Esophagus (tissue), 2 donors: ENCODE results near the gene PCMTD2. TPM values are rescaled to one million over a fixed set of nuclear protein-coding genes. Genes with fewer than 3 reads are reported as not detected.
"Not testable (repeated sequence)": the region's sequence is repeated elsewhere in the genome, so short reads cannot be mapped to it uniquely, and the experiment has no call there.

ENCODE experiments used
- H3K27ac ChIP-seq, 2 donors: one replicate each; pipeline ENCODE4 v1.5.1; 2013; ENCODE audit warnings: low read depth in 2 of 2, mild to moderate bottlenecking in 2 of 2, inconsistent platforms in 1 of 2, low read length in 1 of 2, moderate library complexity in 1 of 2
- H3K27me3 ChIP-seq, 2 donors: one replicate each; pipeline ENCODE4 v1.6.1; 2013; ENCODE audit warnings: low read length in 2 of 2, control low read depth in 1 of 2, mild to moderate bottlenecking in 1 of 2; ENCODE audit not compliant: insufficient read depth in 2 of 2, control insufficient read depth in 1 of 2
- H3K36me3 ChIP-seq, 2 donors: one replicate each; pipeline ENCODE4 v1.6.1; 2013; ENCODE audit warnings: low read length in 1 of 2; ENCODE audit not compliant: control insufficient read depth in 2 of 2, insufficient read depth in 2 of 2
- H3K4me1 ChIP-seq, 2 donors: one replicate each; pipeline ENCODE4 v1.6.1; 2013; ENCODE audit warnings: low read length in 1 of 2; ENCODE audit not compliant: control insufficient read depth in 2 of 2, insufficient read depth in 2 of 2
- H3K4me3 ChIP-seq, 2 donors: one replicate each; pipeline ENCODE4 v1.5.1; 2013; ENCODE audit warnings: low read length in 2 of 2, mild to moderate bottlenecking in 2 of 2, low read depth in 1 of 2, moderate library complexity in 1 of 2
- H3K9me3 ChIP-seq, 2 donors: one replicate each; pipeline ENCODE4 v1.6.1; 2013; ENCODE audit warnings: mild to moderate bottlenecking in 2 of 2, low read depth in 1 of 2, low read length in 1 of 2, moderate library complexity in 1 of 2; ENCODE audit not compliant: control insufficient read depth in 2 of 2, insufficient read depth in 1 of 2
- WGBS, 2 donors: extraction: QIAGEN DNeasy Blood & Tissue Kit; methylation state at CpG; one replicate each; pipeline ENCODE4 v1.1.7; 2013; 5-methylcytosine and 5-hydroxymethylcytosine counted together
- polyA plus RNA-seq, 2 donors: library from polyadenylated mRNA; stranded (reverse); fragments of 200-250 nt; gene quantifications; one replicate each; pipeline ENCODE4 v1.2.3, GENCODE V29; 2013
- donor health status: healthy with polysubstance abuse.
- donor health status: Bipolar disorder and iron deficiency.

PCMTD2 gene
- polyA plus RNA-seq, 2 donors: 13.4 to 22.0 TPM

DNA sequence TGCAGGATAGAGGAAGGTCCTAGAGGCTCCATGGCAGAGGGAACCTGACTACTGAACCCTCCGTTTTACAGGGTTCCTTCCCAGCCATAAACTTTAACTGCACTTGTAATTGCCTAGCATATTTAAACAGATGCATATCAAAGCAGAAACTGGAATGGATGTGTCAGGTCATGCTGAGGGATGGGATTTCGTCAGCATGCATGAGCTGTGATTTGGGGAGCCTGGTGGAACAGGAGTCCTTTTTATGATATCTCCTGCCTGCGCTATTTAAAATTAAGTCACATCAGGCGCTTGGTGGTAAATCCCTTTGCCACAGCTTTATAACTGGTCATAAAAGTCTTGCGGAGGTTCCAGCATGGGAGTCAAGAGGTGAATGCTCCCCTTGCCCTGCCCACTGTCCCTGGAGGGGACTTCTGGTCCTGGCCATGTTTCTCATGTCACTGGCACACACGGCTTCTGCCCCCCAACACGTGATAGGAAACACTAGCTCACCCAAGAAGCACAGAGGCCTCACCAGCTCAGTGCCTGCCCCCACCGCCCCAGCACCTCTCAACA is 26.0 kb upstream of the PCMTD2 start:
- Histone ChIP-seq H3K4me1 (no peaks in the 10 kb centered on the region), H3K27ac (no peak overlapping the region), H3K36me3 (no peaks in the 10 kb centered on the region), H3K4me3 (no peak overlapping the region), H3K9me3 (no peaks in the 10 kb centered on the region), H3K27me3 (no peaks in the 10 kb centered on the region)
- WGBS, 2 donors: 64 to 67% methylated on average over 8 of the region's 8 CpGs

DNA sequence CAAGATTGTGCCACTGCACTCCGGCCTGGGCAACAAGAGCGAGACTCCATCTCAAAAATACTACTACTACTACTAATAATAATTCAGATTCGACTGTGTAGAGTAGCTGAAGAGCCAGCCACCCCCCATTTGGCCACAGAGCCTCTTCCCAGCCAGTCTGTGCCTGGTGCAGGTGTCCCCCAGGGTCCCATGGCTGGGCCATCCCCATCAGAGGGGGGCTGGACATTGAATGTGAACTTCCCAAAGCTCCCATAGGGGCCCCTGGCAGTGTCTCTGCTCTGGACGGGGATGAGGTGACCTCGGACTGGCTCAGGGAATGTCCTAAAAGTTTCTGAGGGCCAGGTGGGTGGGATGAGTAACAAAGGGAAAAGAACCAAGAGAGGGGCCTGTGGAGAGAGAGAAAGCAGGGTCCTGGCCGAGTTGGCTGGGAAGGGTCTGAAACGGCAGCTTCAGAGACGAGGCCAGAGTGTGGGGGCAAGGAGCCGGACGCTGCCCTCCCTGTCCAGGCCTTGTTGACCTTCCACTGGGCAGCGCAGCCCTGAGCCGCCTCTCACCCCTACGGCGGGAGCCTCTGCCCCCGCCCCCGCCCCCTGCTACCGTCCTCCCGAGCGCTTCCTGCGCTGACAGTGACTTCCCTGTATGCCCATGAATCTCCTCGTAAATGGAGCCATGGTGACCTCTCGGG is 24.9 kb upstream of the PCMTD2 start:
- no peak overlapping the region for H3K4me3 ChIP-seq
- WGBS, 2 donors: 86 to 89% methylated on average over 22 of the region's 22 CpGs
- H3K27me3 ChIP-seq: no peaks in the 10 kb centered on the region
- no peaks in the 10 kb centered on the region for H3K36me3 ChIP-seq
- no peaks in the 10 kb centered on the region for H3K9me3 ChIP-seq
- H3K4me1 ChIP-seq: no peaks in the 10 kb centered on the region
- no peak overlapping the region for H3K27ac ChIP-seq

DNA sequence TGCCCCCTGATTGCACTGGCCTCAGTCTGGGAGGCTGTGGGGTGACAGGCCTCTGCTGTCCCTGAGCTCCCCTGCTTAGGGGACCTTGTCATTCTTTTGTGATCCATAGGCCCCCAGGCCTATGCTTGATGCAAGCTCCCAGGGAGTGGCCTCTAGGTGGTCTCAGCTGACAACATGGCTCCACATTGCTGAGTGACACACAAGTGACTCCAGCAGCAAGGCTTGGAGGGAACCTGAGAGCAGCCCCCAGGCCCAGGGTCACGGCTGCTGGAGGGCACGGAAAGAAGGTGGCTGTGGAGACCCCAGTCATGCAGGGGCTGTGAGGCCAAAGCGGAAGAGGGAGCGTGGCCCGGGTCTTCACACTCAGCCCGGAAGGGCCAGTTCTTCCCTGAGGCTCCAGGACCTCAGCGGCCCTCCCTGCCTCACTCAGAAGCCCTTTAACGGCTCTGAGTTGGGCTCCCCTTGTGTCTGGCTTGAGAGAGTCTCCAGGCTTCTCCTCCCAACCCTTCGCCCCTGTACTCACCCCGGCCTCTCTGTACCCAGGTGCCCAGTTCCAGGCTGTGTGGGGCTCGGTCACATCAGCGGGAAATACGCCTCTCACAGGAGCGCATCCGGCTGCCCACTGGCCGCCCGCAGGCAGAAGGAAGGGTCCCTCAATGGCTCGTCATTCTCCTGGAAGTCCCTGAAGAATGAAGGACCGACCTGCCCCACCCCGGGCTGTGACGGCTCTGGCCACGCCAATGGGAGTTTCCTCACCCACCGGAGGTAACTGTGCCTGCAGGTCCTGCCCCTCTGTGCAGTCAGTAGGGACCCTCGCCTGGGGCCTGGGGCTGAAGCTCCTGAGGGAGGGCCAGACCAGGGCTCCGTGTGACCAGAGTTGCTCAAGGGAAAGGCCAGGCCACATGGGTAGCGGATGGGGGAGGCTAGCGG is 23.7 kb upstream of the PCMTD2 start:
- no peaks in the 10 kb centered on the region for H3K4me1 ChIP-seq
- H3K27ac ChIP-seq: no peak overlapping the region
- no peaks in the 10 kb centered on the region for H3K27me3 ChIP-seq
- no peak overlapping the region for H3K4me3 ChIP-seq
- H3K36me3 ChIP-seq: no peaks in the 10 kb centered on the region
- H3K9me3 ChIP-seq: no peaks in the 10 kb centered on the region
- 92% methylated on average over 27 of the region's 27 CpGs for WGBS, 2 donors

DNA sequence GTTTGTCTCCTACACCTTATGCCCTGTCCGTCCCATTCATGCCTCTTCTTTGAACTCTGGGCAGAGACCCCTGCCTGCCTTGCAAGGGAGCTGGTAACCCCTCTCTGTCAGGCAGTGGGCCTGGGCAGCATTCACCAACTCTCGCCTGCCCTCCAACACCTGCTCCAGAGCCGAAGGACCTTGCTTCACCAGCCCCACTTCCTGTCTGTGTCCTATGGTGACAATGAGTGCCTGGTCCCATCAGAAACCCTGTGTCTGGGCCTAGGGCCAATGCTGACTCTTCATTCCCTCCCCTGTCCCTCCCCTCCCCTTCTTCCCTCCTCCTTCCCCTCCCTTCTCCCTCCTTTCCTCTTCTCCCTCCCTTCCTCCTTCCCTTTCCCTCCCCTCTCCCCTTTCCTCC is 22.8 kb upstream of the PCMTD2 start:
- Histone ChIP-seq H3K4me1 (no peaks in the 10 kb centered on the region), H3K36me3 (no peaks in the 10 kb centered on the region), H3K27ac (no peak overlapping the region), H3K4me3 (no peak overlapping the region), H3K27me3 (no peaks in the 10 kb centered on the region), H3K9me3 (no peaks in the 10 kb centered on the region)
- WGBS, 2 donors: 59 to 77% methylated on average over 3 of the region's 3 CpGs

DNA sequence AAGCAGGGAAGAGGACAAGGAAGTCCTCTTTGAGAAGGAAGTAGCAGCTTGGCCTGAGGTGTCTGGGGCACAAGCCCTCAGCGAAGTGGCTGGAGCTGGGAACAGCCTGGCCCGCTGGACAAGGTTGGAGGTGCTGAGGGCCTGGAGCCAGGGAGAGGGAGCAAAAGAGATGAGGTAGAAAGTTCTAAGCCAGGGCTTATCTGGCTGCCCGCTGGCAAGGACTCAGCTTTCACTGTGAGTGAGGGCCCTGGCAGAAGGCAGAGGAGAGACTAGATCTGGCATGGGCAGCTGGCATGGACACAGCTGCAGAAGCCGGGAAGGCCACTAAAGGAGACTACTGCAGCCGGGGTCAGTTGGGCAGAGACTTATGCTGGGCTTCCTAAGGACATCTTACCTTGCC is 21.8 kb upstream of the PCMTD2 start:
- H3K27me3 ChIP-seq: no peaks in the 10 kb centered on the region
- H3K27ac ChIP-seq: no peak overlapping the region
- no peaks in the 10 kb centered on the region for H3K36me3 ChIP-seq
- WGBS, 2 donors: 75 to 77% methylated on average over 5 of the region's 5 CpGs
- no peaks in the 10 kb centered on the region for H3K4me1 ChIP-seq
- no peaks in the 10 kb centered on the region for H3K9me3 ChIP-seq
- no peak overlapping the region for H3K4me3 ChIP-seq

DNA sequence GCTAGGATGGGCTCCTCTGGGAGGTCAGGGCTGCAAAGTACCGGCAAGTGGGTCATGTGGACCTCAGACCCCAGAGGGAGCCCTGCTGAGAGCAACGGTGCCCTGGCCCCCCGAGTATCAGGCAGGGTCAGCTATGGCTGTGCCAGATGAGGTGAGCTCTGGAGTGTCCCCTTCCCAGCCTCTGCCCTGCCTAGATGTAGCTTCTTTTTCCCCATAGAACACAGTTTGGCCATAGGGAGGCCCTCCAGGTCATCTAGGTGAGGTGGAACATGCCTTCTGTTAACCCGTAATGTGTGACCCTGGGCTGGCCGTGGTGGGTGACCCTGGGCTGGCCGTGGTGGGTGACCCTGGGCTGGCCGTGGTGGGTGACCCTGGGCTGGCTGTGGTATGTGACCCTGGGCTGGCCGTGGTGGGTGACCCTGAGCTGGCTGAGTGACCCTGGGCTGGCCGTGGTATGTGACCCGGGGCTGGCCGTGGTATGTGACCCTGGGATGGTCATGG is 21.2 kb upstream of the PCMTD2 start:
- H3K9me3 ChIP-seq: no peaks in the 10 kb centered on the region
- H3K27ac ChIP-seq: no peak overlapping the region
- 89 to 92% methylated on average over 11 of the region's 11 CpGs for WGBS, 2 donors
- no peak overlapping the region for H3K4me3 ChIP-seq
- no peaks in the 10 kb centered on the region for H3K27me3 ChIP-seq
- no peaks in the 10 kb centered on the region for H3K36me3 ChIP-seq
- no peaks in the 10 kb centered on the region for H3K4me1 ChIP-seq

DNA sequence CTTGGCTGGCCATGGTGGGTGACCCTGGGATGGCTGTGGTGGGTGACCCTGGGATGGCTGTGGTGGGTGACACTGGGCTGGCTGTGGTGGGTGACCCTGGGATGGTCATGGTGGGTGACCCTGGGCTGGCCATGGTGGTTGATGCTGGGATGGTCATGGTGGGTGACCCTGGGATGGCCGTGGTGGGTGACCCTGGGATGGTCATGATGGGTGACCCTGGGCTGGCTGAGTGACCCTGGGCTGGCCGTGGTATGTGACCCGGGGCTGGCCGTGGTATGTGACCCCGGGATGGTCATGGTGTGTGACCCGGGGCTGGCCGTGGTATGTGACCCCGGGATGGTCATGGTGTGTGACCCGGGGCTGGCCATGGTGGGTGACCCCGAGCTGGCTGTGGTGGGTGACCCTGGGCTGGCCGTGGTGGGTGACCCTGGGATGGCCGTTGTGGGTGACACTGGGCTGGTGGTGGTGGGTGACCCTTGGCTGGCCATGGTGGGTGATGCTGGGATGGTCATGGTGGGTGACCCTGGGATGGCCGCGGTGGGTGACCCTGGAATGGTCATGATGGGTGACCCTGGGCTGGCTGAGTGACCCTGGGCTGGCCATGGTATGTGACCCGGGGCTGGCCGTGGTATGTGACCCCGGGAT is 20.5 kb upstream of the PCMTD2 start:
- H3K27ac ChIP-seq, H3K4me1 ChIP-seq, H3K27me3 ChIP-seq, H3K4me3 ChIP-seq, H3K9me3 ChIP-seq, H3K36me3 ChIP-seq: not testable (repeated sequence)
- whole genome bisulfite sequencing, 2 donors: 86 to 93% methylated on average over 9 to 17 of the region's 17 CpGs

DNA sequence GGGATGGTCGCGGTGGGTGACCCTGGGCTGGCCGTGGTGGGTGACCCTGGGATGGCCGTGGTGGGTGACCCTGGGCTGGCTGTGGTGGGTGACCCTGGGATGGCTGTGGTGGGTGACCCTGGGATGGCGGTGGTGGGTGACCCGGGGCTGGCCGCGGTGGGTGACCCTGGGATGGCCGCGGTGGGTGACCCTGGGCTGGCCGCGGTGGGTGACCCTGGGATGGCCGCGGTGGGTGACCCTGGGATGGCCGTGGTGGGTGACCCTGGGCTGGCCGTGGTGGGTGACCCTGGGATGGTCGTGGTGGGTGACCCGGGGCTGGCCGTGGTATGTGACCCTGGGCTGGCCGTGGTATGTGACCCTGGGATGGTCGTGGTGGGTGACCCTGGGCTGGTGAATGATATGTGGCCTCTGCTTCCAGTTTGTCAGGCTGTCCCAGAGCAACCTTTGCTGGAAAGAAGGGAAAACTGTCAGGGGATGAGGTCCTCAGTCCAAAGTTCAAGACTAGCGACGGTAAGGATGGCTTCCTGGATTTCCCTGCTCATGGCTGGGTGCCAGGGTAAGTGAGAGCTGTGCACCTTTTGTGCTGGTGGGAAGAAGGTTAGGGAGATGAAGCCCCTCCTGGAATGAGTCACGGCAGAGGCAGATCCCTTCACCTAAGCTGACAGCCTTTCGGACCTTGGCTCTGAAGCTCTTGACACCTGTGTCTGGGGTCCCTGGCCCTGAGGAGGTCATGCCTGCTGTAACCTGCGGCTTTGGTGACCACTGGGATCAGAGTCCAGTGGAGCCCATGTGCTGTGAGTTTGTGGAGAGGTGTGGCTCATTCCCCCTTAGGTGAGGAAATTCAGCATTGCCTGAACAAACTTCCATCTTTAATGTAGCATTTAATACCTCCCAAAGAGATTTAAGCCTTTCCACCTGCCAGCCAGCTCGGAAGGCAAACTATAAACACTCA is 19.1 kb upstream of the PCMTD2 start:
- no peak overlapping the region for H3K4me3 ChIP-seq
- no peaks in the 10 kb centered on the region for H3K27me3 ChIP-seq
- no peaks in the 10 kb centered on the region for H3K36me3 ChIP-seq
- no peaks in the 10 kb centered on the region for H3K9me3 ChIP-seq
- no peak overlapping the region for H3K27ac ChIP-seq
- H3K4me1 ChIP-seq: no peaks in the 10 kb centered on the region
- 84 to 88% methylated on average over 18 to 27 of the region's 27 CpGs for WGBS, 2 donors
